Urothelium cell line (cell line): ENCODE measurements around the gene TRAK1.
"Not testable (repeated sequence)": the region's sequence is repeated elsewhere in the genome, so short reads cannot be mapped to it uniquely, and the experiment has no call there.

ENCODE experiments used
- DNase-seq: peaks from one replicate; pipeline ENCODE4 v3.0.0; 2011; ENCODE audit warnings: low spot score, mixed read lengths
- FAIRE-seq: peaks from 2 replicates; lab custom pipeline; 2011; peaks lifted over from hg19 to GRCh38; lab: Jason Lieb, UNC

TRAK1 gene, protein sequence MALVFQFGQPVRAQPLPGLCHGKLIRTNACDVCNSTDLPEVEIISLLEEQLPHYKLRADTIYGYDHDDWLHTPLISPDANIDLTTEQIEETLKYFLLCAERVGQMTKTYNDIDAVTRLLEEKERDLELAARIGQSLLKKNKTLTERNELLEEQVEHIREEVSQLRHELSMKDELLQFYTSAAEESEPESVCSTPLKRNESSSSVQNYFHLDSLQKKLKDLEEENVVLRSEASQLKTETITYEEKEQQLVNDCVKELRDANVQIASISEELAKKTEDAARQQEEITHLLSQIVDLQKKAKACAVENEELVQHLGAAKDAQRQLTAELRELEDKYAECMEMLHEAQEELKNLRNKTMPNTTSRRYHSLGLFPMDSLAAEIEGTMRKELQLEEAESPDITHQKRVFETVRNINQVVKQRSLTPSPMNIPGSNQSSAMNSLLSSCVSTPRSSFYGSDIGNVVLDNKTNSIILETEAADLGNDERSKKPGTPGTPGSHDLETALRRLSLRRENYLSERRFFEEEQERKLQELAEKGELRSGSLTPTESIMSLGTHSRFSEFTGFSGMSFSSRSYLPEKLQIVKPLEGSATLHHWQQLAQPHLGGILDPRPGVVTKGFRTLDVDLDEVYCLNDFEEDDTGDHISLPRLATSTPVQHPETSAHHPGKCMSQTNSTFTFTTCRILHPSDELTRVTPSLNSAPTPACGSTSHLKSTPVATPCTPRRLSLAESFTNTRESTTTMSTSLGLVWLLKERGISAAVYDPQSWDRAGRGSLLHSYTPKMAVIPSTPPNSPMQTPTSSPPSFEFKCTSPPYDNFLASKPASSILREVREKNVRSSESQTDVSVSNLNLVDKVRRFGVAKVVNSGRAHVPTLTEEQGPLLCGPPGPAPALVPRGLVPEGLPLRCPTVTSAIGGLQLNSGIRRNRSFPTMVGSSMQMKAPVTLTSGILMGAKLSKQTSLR

DNA sequence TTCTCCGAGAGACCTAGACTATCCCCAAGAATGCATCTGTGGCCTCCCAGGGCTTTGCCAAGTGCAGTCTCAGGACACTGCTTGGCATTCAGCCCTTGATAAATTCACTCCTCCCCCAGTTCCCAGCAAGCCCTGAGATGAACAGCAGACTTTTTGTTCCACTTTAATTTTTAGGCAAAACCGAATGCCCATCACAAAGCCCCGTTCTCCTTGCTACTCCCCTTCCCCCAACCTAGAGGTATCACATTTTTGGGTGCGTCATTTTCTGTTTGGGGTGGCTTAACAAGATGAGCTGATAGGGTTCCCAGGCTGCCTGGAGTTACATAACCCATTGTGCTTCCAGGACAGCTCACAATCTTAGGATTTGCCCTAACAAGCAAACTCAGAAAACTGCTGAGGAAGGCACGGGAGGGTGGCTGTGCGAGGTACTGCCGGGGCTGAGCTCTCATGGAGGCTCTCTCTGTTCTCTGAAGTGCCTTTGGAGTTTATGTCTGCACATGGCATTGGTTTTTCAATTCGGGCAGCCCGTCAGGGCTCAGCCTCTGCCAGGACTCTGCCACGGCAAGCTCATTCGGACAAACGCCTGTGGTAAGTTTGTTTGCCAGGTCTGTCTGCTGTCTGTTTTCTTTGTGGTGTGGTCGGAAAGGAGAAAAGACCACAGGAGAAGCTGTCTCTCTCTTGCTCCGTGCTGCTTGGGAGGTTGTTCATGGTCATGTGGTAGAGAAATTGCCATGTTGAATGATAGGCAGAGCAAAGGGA, at the start of gene TRAK1:
Gene TRAK1 (plus strand): TSS at position 385 of the 759 bp plus-strand sequence. CDS start 113 bp downstream, at position 498.
- DNase-seq (peak; percentile 33), FAIRE-seq (no peak)

- no peak for DNase-seq
- no peak for FAIRE-seq
These were observed 48.4 kb upstream of the TRAK1 start for GRCh38 chr3:42042747-42043098.

DNA sequence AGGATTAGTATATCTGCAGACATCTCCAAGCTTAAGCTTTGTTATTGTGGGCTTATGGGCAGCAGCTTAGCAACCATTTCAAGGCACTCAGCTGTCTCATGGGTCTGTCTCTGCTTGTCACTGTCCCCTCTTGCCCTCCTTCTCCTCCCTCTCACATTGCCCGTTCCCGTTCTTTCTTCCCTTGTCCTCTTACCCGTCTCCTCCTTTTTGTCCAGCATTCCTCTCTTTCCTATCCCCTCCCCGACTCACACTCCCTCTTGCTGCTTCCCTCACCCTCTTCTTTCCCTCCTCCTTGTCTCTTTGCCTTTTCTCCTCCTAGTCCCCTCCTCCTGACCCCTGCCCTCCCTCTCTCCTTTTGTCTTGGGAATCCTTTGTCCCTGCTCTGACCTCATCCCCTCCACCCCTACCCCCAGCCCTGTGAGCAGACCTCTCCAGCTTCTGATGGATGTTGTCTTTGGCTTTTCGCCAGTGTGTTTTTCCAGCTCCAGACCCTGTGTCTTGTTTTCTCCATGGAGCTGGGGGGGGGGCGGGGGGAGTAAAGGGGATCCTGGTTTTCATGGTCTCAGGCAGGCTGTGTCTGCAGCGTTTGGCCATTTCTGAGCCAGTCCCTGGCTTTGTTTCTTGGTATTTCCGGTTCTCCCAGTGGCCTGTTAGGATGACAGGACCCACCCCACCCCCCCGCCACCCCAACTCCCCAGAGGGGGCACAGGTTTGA, 47.9 kb upstream of the TRAK1 start:
- DNase-seq (peak; percentile 63), FAIRE-seq (no peak)

DNA sequence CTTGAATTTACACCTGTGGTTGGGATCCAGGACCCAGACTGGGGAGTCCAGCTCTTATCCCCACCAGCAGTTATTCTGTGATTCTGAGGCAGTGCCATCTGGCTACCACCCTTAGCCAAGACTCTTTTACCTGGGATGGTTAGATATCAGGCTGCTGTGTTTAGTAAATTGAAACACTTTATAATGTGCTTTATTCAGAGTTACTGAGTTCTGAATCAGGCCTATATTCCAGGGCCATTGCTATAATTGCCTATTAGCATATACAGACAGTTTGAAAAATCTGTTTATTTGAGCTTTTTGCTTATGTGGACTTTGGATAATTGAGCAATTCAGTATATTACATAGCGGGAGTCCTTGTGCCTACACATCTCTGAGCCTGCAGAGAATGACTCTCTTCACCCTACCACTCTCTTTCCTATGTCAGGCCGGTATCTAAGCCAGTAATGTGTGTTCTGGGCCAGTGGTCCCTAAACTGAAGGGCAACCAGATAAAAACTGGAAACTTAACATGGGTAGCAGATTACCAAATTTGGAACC, 45.4 kb upstream of the TRAK1 start:
- FAIRE-seq (no peak), DNase-seq (no peak)

DNA sequence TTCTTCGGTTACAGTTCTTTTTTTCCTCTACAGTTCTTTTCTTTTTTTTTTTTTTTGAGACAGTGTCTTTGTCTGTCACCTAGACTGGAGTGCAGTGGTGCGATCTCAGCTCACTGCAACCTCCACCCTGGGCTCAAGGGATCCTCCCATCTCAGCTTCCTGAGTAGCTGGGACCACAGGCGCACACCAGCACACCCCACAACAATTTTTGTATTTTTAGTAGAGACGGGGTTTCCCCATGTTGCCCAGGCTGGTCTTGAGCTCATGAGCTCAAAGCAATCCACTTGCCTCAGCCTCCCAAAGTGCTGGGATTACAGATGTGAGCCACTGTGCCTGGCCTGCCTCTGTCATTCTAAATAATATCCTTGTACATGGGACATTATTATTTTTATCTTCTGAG, 42.6 kb upstream of the TRAK1 start:
- FAIRE-seq, result not testable (repeated sequence)

DNA sequence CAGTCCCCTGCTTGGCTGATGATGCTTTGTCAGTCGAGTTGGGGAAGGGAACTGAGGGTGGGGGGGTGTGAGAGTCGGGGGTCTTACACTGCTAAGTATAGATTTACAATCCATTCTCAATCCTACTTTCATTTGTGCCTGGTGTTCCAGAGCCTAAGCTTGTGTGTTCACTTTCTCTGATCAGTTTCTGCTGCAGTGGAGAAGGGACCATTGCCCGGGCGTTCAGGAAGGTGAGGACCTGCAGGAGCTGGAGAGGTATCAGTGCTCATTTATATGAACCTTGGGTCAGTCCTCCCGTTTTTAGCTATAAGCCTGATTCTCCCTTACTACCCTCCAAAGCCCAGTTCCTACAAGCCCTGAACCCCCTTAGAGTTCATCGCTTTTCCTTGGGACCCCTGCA, 41.0 kb upstream of the TRAK1 start:
- no peak for DNase-seq

More for the DNA sequence above, 42.6 kb upstream of the TRAK1 start:
- DNase-seq, result not testable (repeated sequence)

GRCh38 chr3:42051384-42052131, 39.6 kb upstream of the TRAK1 start:
- FAIRE-seq, result no peak
- no peak for DNase-seq

More for the DNA sequence above, 41.0 kb upstream of the TRAK1 start:
- no peak for FAIRE-seq

DNA sequence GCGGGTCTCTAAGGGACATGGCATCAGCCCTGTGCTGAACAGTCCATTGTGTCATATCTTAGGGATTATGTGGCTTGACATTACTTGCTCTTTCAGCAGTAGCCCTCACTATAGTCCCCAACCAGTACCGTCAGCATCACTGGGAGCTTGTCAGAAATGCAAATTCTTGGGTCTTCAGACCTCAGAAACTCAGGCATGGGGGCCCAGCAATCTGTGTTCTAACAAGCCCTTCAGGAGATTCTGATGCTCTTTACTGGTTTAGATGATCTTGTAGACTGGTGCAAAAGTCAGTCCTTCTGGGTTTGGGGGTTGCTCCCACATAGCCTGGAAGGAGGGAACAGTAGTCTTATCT, 39.0 kb upstream of the TRAK1 start:
- no peak for DNase-seq
- no peak for FAIRE-seq

DNA sequence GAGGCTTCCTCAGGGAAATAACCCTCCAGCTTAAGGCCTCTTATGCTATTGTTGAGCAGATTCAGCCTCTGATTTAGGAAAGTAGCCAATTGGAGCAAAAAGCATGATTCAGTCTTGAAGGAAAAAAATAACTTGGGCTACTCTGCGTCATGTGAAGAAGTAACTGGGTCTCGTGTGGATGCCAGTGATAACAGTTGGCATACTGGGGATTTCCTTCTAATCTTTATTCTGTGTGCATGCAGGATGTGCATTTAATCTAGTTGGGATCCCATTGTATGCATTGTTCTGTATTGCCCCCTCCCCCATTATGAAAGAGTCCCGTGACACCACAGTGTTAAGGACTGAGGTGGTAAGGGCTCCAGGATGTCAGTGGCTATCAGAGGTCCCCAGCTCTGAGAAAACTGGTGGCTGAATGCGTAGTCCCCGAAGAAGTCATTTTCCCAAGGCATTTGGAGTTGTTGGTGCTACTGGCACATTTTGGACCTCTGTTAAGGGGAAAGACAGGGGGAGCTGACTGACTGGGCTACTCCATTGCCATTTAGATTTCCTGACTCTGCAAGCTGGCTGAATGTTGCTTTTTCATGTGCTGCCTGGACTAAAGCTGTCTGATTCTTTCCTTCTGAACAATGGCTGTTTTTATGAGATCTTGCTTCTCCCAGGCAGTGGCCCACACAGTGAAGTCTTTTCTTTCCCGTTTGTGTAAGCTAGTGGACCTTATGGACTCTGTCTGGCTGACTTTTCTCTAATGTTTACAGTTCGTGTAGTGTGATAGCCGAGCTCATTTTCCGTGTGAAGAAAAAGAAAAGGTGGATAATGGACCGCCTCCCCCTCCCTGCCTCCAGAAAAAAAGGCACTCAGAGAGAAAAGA, 38.4 kb upstream of the TRAK1 start:
- no peak for FAIRE-seq
- DNase-seq, result no peak

DNA sequence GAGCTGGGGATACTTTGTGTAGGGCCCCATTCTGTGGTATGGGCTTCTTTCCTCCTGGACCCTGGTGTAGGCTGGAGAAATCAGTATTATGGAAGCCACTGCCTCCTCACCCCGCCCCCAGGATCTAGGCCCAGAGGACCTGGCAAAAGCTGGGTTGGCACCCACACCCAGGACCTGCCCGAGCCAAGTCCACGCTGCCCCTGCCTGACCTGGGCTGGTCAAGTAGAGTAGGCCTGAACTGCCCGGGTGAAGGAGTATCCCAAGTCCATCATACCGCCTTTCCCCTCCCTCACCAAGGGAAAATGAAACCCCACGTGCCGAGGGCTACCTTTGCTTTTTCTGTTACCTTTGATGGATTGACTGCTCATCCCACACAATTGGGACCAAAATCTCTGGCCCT, 37.7 kb upstream of the TRAK1 start:
- DNase-seq (no peak), FAIRE-seq (no peak)

- FAIRE-seq, result no peak
- DNase-seq, result no peak
These were observed 35.9 kb upstream of the TRAK1 start for GRCh38 chr3:42055291-42055690.

DNA sequence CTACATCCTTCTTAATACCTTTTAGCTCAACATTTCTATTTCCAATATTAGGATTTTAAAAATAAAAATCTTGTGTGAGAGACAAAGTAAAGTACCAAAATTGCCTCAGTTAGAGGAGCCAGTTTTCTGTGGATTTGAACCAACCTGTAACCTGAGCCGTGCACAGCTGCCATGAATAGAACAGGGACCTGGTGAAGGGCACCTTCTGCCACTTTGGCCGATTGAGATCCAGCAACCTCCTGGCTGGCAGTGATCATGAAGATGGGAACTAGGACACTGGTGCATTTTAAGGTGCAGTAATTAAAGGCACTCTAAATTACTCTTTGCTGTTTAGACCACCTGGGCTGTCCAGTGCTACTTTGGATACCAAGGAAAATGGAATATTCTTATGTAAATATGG, 34.3 kb upstream of the TRAK1 start:
- FAIRE-seq, result no peak
- DNase-seq, result no peak

DNA sequence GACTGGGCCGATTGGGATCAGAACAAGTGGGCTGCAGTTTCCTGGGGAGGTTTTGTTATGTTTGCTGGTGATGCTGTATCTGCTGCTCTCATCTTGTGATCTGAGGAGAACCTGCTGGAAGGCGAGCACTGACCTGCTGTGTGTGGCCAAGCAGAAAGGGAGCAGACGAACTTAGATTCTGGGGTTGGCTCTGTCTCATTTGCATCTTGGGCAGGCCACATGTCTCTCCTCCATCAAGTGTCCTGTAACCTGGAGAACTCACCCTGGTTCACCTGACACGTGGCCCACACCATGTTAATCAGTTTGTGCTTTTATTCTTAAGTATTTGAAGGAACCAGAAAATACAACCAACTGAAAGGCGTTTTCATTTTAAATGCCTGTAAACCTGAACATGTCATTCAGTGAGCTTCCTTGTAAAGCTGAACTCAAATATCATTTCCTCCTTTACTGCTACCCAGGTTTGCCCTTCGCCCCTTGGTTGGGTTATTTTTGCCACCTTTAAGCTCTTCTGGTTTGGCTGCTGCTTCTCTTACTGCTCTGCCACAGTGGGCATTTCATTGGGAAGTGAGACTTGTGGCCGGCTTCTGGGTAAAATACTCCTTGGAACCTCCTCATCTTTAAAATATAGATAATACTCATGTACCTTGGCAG, 33.5 kb upstream of the TRAK1 start:
- DNase-seq (no peak), FAIRE-seq (no peak)

DNA sequence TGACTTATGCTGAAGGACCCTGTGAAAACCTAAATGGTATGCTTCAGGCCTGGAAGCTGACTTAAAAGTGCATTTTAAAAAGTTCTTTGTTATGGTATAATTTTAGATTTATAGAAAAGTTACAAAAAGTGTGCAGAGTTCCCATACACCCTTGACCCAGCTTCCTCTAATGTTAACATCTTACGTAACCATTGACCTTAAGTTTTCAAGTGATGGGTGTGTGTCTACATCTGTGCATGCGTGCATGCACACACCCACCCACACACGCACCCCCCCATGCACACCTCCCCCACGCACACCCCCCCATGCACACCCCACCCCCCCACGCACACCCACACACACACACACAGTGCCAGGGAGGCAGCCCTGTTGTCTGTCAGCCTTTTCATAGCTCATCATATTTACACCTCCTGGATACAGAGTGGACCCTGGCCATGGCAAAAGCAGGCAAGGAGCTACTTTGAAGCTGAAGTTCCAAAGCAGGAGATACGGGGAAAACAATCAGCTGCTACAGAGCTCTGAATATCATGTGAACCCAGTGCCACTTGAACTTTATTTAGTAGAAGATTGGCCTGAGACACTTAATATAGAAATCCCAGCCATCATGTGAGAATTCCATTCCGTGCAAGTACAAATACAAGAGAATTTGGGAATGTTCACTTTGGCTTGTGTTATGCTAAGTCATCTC, 30.0 kb upstream of the TRAK1 start:
- no peak for FAIRE-seq
- no peak for DNase-seq

- DNase-seq (peak; percentile 89), FAIRE-seq (no peak)
These were observed 29.3 kb upstream of the TRAK1 start for GRCh38 chr3:42061713-42062380.

DNA sequence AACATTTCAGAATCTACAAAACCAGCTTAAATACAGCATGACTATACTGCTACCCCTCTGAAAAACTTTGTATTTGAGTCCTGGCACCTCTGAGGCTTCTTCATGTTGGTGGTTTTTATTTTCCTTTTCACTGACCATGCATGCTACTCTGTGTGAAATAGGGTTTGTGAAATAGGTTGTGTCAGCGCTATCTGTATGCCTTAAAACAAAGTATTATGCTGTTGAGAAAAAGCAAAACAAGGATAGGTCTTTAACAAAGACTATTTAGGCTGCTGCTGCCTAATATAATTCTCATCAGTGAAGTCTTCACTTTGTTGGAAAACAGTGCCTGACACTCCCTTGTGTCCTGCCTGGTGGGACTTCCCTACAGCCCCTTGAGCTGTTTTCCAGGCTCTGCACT, 28.7 kb upstream of the TRAK1 start:
- no peak for DNase-seq
- no peak for FAIRE-seq

DNA sequence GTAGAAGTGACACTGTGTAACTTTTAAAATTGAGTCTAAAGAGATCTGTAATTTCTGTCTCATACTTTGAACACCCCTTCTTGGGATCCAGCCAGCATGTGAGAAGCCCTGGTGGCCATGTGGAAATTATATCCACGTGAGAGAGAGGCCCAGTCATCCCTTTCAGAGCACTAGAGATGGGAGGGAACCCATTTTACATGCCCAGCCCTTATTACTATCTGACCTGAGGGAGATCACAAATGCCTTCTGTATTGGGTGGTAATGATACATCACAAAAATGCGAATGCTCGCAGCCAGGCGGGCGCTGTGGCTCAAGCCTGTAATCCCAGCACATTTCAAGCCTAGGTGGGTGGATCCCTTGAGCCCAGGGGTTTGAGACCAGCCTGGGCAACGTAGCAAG, 27.3 kb upstream of the TRAK1 start:
- peak; percentile 36 for DNase-seq
- no peak for FAIRE-seq
